GM18907 (cell line): ENCODE measurements around the gene OS9.

Source experiments
- ATAC-seq: cut with Tn5 transposase; IDR thresholded peaks from one replicate; pipeline ENCODE4 v1.9.1; 2021; ENCODE audit warnings: mild to moderate bottlenecking, moderate library complexity; ENCODE audit not compliant: unreplicated experiment

OS9 gene

DNA sequence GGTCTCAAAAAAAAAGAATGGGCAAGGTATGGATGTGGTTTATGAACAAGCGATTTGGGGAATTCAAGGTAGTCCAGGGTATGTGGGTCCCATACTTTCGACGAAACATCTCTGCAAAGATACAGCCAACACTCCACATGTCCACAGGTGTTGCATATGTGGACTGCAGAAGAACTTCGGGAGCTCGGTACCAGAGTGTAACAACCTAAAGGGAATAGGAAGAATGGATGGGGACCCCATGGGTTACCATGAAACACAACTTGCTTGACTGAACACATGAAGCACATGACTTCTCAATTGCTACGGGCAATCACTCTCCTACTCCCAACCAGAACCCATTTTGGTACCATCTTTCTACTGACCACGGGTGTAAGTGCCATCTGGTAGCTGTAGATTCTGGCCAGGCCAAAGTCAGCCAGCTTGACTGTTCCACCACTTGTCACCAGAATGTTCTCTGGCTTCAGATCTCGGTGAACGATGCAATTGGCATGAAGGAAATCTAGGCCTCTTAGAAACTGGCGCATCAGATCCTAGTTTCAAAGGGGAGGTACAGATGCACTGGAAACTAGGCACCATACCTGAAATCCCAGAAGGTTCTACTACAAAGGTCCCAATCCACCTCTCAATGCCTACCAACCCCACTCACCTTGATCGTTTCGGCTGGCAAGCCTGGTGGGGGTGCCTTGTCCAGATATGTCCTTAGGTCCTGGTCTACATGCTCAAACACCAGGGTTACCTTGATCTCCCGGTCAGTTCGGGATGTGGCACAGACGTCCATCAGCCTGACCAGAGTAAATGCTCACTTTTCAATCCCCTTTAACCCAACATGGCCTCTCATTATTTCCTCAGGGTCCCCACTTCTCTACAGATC lies 56.9 kb downstream of the OS9 start:
- ATAC-seq = no peak

GRCh38 chr12:57751432-57751787 lies 57.5 kb downstream of the OS9 start:
- no peak for ATAC-seq

DNA sequence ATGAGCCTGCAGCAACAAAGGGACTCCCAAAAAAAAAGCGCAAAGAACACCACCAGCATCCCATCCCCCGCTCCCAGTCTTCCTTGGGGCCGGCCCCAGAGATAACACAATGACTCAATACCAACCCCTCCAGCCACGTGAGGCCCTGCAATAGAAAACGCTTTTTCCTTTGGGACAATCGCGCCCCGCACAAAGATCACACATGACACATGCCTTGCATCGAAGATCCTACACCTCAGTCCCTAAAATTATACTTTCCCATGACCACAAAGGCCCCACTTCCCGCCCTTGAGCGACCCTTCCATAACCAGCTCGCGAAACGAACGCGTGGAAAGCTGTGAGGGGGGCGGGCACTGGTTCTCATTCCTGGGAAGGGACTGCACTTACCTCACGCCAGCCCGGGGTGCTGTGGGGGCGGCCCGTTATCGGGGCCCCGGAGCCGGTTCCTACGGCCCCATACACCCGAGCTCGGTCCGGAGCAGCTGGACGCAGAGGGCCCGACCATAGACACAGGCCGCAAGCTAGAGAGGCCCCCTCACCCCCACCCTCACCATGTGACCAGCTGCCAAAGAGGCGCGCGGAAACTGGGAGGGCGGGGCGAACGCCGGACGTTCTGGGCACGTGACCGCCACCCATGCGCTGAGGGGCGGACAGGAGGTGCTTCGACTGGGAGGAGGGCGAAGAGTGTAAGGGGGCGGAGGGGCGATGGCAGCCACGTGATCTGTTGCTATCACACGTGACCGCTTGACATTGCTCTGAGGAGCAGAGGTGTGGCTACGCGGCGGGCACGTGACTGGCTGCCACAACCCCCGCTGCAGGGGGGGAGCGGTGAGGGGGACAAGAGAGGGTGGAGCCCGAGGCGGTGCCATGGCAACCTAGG lies 58.1 kb downstream of the OS9 start, which contains the start of gene CDK4:
CDK4 (minus strand) TSS at position 523 of the 880 bp plus-strand sequence. CDS start 593 bp downstream, outside the sequence.
- peak; percentile 75 for ATAC-seq

GRCh38 chr12:57752668-57753000 lies 58.7 kb downstream of the OS9 start:
- no peak for ATAC-seq

- ATAC-seq = no peak
These were observed 59.9 kb downstream of the OS9 start for GRCh38 chr12:57753756-57754337.

GRCh38 chr12:57754411-57755193 lies 60.7 kb downstream of the OS9 start, which contains the start of gene MARCHF9:
Gene MARCHF9, plus strand, starts transcription at chr12:57755103. Its CDS starts 426 bp downstream, at chr12:57755529.
- peak; percentile 48 for ATAC-seq

DNA sequence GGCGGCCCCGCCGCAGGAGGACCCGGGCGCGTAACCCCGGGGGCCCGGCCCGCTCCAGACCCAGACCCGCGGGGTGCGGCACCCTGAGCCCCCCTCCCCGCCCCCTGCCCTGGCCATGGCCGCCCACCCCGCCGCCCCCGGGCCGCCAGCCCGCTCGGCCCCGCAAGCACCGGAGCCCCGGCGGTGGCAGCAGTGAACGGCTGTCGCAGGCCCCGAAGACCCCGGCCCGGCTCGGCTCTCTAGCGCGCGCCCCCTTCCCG lies 61.2 kb downstream of the OS9 start:
- ATAC-seq = no peak

GRCh38 chr12:57755454-57756372 lies 61.8 kb downstream of the OS9 start:
- no peak for ATAC-seq

GRCh38 chr12:57756406-57757341 lies 62.7 kb downstream of the OS9 start:
- no peak for ATAC-seq

DNA sequence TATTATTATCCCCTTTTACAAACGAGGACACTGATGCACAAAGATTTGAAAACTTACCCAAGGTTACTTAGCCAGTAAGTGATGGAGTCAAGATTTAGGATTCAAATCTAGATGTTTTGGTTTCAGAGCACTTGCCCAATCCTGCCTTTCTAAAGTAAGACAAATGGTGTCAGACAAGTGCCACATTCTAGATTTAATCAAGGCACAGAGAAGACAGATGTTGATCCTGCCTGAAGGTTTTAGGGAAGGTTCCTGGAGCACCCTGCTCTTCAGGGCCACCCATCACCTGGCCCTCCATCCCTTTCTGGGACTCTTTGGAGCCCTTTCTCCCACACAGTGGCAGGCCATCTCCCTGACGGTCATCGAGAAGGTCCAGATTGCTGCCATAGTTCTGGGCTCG lies 63.8 kb downstream of the OS9 start:
- ATAC-seq = no peak

GRCh38 chr12:57758552-57759359 lies 64.8 kb downstream of the OS9 start:
- no peak for ATAC-seq

DNA sequence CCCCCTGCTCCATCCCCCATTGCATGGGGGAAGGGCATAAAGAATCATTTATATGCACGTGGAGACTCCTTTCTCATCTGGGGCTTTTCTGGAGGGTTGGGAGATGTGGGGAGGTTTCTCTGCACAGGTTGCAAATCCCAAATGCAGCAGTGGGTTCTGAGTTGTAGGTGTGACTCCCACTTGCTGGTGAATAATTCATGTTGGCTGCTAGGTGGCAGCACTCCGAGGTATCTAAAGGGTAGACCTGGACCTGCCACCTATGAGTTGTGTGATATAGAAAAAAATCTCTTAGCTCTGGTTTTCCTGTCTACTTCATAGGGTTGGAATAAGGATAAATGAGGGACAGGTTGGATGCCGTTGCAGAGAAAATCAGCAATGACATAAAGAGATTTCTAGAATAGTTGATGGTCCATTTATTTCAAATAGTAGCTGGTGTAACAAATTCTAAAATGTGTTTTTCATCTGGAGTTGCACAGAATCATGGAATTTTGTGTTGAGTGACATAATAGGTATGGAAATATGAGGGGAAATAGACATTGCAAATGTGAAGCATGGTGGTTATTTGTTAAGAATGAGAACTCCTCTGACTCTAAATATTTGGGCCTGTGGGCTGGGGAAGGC lies 65.5 kb downstream of the OS9 start:
- ATAC-seq = no peak

GRCh38 chr12:57760347-57760982 lies 66.5 kb downstream of the OS9 start:
- ATAC-seq = no peak

DNA sequence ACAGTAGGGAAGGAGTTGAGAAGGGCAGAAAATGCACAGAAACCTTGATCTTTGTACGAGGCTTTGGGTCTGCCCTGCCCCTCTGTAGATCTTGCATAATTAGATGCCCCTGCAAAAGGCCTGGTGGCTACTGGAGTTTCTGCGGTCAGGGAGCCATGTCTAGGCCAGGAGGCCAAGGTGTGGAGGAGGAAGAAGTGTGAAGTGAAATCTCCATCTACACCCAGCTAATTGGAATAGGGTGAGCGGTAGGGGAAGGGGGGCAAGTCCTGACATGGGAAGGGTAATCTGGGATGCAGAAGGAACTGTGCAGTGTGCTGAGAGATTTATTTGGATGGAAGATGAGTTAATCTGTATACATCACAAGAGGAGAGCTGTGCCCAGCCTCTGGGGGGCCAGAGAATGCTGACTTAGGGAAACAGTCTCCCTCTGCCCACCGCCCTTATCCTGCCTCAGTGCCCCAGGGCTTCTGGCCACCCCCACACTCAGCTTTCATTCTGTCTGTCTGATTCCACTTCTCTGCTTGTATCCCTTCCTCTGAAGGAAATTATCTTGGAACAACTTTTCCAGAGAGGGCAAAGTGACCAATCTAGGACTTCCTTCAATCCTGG lies 67.6 kb downstream of the OS9 start:
- no peak for ATAC-seq

GRCh38 chr12:57762463-57762862 lies 68.5 kb downstream of the OS9 start:
- no peak for ATAC-seq

DNA sequence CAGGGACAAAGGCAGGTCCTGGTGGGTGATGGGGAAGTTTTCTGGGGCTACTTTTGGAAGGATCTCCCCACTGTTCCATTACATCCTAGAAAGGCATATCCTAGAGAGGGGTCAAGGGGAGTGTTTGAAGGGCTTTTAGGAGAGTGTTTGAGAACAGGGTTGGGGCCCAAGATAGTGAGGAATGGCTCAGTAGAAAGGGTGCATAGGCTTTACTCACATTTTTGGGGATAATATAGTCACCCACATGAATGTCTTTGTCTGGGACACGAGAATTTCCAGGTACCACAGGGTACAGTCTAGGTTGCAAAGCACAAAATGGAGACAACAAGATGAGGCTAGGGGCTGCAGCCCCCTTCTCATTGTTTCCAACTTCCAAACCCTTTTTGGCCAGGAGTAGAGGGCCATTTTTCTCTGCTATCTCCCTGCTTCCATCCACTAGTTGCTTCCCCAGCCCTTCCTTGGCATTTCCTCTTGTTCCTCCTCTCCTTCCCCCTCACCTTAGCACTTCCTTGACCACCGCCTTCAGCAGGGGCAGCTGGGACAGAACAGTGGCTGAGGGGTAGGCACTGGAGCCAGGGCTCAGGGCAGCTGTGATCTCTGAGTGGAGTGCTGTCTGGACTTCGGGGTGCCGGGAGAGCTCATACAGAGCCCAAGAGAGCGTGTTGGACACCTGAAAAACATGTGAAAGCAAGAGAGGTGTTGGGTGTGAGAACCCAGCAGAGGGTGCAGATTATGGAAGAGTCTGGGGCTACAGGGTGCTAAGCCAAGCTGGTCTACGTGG lies 70.1 kb downstream of the OS9 start:
- no peak for ATAC-seq
